Measurements from ENCODE around the gene PITRM1.
A peak's percentile ranks its signal among the peaks of the same experiment; 100 is the strongest.

The PITRM1 gene

DNA sequence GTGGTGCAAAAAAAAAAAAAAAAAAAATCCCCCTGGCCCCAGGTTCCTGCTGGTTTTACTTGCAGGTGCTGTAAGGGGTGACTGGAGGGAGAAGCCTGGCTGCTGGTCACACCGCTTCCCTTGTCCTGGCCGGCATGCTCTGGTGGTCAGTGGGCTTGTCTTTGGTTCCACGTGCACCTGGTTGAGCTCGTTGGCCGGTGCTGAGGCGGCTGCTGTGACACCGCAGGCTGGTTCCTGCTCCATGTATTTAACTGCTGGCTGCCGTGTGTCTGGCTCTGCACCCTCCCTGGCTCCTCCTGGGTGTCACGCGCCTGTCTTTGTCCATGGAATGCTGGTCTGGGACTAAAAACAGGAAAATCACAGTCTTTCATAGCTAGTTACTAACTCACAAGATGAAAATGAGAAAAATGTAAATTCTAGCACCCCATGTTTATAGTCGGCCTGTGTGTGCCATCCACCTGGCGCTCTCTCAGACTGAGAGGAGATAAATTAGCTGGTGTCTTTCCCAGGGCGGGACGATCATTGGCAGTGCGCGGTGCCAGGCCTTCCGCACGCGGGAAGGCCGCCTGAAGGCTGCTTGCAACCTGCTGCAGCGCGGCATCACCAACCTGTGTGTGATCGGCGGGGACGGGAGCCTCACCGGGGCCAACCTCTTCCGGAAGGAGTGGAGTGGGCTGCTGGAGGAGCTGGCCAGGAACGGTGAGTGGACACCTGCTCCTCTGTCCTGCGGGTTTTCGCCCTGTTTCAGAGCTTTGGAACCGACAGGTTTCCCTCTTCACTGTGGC is 71.5 kb downstream of the PITRM1 start:
- no peak for DNase-seq

- DNase-seq, result no peak
Observed at GRCh38 chr10:3100093-3100792, 72.3 kb downstream of the PITRM1 start.

DNA sequence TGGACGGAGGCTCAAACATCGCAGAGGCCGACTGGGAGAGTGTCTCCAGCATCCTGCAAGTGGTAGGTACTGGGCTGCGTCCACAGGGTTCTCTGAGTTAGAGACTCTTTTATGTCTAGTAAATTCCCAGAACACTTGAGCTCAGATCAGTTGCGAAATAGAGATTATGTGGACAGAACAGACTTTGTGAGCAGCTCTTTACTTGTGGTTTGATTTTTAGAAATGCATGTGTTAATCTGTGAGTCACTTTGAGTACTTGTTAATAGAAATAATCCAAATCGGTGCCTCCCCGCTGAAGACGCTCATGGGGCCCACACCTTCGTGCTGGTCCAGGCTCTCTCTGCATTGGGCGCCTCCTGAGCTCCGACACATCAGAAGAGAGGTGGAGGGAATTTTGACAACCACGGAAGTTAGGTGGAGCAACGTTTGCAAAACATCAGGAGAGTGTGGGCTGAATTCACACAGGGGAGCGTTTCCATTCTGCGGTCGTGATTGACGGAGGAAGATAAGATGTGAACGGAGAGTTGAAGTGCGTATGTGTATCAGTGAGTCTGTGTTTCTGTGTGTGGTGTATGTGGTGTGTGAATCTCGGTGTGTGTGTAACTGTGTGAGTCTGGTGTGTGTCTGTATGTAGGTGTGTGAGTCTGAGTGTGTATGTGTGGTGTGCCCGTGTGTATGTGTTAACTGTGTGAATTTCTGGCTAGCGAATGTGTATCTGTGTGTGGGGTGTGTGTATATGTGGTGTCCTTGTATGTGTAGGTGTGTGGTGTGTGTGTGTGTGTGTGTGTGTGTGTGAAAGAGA is 73.1 kb downstream of the PITRM1 start:
- no peak for DNase-seq

DNA sequence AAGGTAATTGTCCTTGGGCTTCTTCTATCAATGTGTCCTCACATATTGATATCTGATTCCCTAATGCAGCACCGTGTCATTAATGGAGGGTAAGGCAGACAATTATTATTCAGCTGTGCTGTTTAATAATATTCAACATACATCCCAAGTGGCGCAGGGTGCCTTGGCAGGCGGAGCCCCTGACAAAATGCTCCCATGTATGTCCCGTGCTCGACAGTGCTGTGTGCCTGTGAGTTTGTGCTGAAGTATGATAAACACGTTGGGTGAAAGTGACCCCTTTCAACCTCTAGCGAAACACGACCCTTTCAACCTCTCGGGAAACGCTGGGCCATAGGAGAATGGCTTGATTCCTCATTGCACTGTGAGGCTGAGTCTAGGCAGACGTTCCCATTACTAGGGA is 73.9 kb downstream of the PITRM1 start:
- DNase-seq, result no peak

DNA sequence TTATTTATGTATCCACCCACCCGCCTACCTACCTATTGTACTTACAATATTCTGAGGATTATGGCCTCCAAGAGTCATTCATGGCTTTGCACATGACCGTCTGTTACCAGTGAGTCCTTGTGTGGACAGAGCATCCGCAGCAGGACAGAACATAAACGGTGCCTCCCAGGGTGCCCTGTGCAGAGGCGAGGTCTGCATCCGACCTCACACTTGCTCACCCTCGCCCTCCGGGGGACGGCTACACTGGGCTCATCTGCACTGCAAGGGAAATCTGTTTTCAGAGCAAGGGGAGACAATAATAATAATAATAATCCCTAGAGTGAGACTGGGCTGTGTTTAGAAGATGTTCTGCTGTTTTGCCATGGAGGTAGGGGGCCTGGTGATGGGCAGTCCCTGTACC is 75.4 kb downstream of the PITRM1 start:
- DNase-seq, result no peak

GRCh38 chr10:3096149-3096548 is 76.4 kb downstream of the PITRM1 start:
- no peak for DNase-seq

DNA sequence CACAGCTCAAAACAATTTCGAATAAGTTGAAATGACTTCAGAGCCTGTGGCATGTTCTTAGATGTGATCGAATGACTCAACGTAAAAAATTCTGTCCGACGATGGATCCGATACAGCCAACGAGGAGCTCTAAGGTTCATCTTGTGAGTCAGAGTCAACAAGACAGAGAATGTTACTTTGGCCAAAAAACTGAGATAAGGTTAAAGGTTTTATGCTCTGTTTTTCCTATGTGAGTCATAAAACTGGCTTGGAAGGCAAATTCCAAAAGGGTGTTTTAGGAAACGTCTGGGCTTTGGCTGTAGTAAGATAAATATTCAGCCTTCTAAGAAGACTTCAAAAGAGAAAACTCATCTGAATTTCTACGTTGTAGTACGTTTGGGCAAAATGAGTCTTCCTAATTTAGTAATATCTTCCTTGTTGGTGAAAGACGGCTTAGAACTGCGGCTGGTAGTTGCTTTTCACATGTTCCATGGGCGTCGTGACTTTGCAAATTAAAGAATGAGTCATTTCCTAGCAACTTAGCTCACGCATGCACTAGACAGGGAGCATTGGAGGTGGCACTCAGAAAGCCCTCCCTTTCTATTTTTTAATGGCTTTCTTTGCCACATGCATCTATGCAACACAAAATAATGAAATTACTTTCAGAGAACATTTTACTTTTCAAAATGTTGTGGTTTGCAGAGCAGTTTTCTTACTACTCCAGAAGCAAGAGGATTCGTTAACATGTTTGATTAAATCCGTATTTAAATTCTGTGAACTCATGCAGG is 77.0 kb downstream of the PITRM1 start:
- DNase-seq, result peak; percentile 39 to 66

DNA sequence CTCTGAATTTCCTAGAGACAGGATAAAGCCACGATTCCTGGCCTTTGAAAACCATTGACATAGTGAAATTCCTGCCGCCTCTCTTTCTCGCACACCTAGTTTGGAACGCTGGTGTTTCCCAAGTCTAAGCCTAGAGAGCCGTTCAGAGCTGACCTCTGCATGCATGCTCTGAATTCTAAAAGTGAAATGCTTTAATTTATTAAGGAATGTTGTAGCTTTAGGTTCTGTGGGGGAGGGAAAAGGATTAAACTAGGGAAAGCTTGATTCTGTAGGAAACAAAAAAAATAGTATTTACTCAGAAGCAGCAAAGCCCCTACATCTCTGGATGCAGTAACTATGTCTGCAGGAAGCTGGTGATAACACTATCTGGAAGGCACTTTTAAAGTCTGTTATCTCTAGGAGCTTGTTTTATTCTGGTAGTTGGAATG is 78.0 kb downstream of the PITRM1 start:
- no peak for DNase-seq

DNA sequence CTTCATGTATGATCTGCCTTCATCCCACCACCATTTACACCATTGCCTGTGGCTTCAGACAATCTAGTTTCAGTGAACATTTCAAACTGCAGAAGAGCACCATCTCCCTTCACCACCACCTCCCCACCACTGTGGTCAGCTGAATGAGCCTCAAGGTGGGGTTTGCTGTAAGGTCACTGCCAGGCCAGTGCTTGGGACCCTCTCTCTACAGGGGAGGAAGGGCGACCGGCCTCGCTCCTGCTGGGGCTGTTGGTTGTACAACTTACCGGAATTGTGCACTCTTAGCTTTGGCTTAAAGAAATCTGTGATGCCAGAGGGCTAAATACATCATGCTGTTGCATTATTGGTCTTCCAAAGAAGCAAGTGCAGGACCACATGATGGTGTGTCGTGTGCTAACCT is 78.6 kb downstream of the PITRM1 start:
- no peak for DNase-seq

DNA sequence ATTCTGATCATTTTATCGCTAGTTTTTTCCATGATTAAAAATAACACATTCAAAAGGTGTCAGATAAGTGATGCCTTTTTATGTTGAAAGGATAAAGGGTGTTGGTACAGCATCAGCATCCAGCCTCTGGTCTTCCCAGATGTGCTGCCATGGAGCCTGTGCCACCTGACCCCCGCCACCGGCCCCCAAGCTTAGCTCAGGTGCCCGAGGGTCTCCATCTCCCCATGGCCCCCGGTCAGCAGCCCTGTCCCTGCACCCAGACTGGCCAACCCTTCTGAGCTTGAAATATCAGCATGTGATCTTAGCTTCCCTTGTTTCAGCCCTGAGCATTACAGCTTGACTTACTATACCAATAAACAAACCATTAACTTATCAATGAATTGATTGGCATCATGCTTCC is 80.7 kb downstream of the PITRM1 start:
- no peak for DNase-seq

DNA sequence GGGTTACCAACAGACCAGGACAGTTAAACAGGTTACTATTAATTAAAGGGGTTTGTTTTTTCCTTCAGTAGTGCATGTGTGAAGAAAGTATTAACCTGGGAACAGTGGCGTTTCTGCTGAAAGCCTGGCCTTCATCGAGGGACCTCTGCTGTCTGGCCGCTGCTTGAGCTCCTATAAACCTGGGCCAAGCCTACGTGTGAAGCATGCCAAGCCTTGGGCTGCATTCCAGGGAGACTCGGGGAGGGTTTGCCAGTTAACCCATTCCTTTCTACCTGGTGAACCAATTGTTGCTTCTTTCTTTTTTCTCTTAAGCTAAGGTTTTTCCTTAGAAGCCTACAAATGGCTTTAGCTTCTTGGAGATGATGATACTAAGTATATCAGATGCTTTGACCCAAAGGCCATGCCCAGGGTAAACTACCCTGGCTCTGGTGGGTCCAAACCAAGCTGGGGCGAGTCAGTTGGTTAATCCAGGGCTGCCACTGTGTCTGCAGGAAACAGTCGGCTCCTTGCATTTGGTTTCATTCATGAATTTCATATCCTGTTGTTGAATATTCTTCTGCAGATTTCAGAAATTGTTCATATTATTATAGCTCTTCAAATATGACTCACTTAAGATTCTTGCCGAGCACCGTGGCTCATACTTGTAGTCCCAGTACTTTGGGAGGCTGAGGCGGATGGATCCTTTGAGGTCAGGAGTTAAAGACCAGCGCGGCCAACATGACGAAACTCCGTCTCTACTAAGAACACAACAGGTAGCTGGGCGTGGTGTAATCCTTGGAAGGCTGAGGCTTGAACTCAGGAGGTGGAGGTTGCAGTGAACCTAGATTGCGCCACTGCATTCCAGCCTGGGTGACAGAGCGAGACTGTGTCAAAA is 81.4 kb downstream of the PITRM1 start:
- peak; percentile 67 to 75 for DNase-seq

DNA sequence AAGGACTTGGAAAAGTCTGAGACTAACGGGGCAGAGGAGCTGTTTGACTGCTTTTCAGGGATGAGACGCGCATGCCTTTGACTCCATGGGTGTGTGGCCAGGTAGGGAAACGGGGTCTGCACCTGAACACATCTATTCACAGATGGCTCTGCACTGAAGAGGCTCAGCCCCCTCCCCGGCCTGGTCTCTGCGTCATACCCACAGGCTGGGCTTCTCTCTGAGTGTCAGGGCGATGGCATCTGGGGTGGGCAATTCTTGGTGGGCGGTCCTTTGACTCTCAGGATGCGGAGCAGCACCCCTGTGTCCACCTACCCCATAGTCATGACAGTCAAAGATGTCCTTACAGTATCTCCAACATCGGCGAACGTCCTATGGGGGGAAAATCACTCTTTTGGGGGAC is 82.2 kb downstream of the PITRM1 start:
- no peak for DNase-seq
